ENCODE measurements around the gene NEMP2. TPM values are rescaled to one million over a fixed set of nuclear protein-coding genes. Genes with fewer than 3 reads are reported as not detected.

Gene NEMP2
- total RNA-seq, 1 donor: 5.6 TPM

DNA sequence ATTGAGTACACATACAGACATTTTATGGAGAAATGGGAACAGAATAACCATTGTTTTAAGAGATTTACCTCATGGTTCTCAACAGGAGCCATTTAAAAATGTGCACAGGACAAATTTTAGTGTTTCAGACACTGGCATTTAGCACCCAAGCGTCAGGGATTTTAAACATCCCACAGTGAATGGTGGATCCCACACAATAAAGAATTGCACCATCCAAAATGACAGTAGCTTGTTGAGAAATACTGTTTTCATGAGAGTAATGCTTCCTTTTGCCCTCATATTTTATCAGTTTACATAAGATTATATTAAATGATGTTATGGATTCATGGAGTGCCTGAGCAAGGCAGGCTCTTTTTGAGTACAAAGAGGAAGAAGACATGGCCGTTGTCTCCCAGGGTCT, 72.3 kb downstream of the NEMP2 start:
- no peak overlapping the region for H3K4me3 ChIP-seq (ENCODE audit: low read depth, low read length)
- DNase-seq (ENCODE audit: low read depth): no peak
- TF ChIP-seq, protein P1, sequence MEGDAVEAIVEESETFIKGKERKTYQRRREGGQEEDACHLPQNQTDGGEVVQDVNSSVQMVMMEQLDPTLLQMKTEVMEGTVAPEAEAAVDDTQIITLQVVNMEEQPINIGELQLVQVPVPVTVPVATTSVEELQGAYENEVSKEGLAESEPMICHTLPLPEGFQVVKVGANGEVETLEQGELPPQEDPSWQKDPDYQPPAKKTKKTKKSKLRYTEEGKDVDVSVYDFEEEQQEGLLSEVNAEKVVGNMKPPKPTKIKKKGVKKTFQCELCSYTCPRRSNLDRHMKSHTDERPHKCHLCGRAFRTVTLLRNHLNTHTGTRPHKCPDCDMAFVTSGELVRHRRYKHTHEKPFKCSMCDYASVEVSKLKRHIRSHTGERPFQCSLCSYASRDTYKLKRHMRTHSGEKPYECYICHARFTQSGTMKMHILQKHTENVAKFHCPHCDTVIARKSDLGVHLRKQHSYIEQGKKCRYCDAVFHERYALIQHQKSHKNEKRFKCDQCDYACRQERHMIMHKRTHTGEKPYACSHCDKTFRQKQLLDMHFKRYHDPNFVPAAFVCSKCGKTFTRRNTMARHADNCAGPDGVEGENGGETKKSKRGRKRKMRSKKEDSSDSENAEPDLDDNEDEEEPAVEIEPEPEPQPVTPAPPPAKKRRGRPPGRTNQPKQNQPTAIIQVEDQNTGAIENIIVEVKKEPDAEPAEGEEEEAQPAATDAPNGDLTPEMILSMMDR (IDR thresholded peaks at IDR 0.05; ENCODE audit: insufficient read depth, low read depth, low read length): no peak

DNA sequence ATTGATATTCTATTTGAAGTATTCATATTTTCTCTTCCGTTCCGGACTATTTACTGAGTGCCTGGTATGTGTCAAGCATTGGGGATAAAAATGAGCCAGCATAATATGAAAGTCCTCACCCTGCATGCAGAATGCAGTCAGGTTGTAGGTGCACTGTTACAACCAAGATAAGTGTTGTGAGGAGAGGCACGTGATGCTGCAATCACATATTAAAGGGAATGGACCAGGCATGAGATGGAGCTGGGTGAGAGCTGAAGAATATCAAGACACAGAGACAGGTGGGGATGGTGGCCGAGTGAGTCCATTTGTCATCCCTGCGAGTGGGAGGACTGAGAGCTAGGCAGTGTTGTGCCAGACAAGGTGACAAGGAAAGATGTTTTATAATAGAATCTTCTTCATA, 74.0 kb downstream of the NEMP2 start:
- no peak for DNase-seq (ENCODE audit: low read depth)
- no peak overlapping the region for H3K4me3 ChIP-seq (ENCODE audit: low read depth, low read length)
- TF ChIP-seq, protein P1 (IDR thresholded peaks at IDR 0.05; ENCODE audit: insufficient read depth, low read depth, low read length): no peak

DNA sequence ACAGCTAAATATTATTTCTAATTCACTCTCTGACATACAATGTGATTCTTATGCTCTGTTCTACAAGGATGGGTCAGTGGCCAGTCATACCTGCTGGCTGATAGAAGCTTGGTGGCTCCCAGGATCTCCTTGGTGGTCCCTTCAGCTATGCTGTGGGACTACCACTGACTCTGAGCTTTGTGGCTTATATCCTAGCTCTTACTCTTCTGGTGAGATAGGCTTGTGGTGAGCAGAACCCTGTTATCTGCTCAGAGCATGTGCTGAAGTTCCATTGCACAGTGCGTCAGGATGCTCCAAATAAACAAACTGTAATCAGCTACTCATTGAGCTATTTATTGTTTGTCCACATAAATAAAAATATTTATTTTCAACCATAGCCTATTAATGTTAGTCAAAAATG, 74.6 kb downstream of the NEMP2 start:
- TF ChIP-seq, protein P1 (IDR thresholded peaks at IDR 0.05; ENCODE audit: insufficient read depth, low read depth, low read length): no peak
- H3K4me3 ChIP-seq (ENCODE audit: low read depth, low read length): no peak overlapping the region
- DNase-seq (ENCODE audit: low read depth): no peak

DNA sequence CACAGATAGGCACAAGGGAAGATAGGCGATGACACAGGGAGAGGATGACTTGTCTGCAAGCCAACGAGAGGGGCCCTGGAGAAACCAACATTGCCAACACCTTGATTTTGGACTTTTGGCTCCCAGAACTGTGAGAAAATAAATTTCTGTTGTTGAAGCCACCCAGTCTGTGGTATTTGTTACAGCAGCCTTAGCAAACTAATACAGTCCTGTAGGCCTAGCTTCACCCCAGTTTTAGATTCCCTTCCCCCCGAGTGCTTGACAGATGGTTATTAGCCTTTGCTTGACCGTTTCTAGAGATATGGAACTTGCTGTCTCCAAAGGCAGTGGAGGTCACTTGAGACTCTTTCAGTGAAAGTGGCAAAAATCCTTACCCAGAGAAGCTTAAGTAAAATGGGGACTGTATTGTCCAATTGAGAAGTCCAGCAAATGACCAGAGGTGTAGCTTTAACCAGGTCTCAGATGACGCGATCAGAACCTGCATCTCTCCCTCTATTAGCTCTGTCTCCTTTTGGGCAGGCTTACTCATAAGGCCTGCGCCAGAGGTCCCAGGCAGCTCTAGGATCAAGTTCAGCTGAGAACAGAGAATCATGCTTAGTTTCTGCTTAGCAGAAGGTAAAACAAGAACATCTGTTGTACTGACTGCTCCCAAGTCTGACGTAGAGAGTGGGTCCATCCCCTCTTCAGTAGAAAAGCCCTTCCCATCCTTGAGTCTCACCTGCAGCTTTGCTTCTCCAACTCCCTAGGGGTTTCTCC, 76.0 kb downstream of the NEMP2 start:
- TF ChIP-seq, protein P1 (IDR thresholded peaks at IDR 0.05; ENCODE audit: insufficient read depth, low read depth, low read length): no peak
- no peak for DNase-seq (ENCODE audit: low read depth)
- no peak overlapping the region for H3K4me3 ChIP-seq (ENCODE audit: low read depth, low read length)

DNA sequence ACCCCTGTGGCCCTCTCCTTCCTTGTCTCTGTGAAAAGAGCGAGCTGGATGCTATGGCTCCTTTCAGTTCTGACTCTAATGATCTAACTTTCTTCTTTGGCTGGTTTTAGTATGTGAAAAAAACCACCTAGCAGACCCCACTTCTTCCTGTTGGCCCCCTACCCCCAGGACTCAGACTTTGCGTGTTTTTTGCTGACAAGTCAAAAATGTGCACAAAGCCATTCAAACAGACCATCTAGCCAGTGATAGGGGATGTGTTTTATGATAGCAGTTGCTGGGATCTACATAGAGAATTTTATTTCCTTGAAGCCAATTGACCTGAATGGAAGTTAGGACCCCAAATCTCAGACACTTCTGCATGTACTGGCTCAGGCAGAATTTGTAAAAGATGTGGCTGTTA, 77.3 kb downstream of the NEMP2 start:
- H3K4me3 ChIP-seq (ENCODE audit: low read depth, low read length): no peak overlapping the region
- TF ChIP-seq, protein P1 (IDR thresholded peaks at IDR 0.05; ENCODE audit: insufficient read depth, low read depth, low read length): no peak
- DNase-seq (ENCODE audit: low read depth): no peak

DNA sequence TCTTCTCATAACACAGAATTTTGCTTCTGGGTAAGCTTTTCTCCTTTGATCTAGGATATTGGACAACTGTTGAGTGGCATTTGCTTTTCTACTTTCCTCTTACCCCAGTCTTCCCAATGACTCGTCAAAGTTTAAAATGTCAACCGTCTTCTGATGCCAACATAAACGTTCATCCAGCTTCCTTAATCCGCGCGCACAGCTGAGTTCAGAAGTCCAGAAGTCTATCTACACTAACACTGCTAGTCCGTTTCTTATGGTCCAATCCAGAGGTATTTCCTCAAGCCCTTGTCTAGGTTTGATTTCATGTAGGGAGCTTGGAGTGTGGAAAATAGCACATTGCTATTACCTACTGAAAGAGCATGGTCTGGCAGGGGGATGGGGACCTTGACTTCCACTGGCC, 77.7 kb downstream of the NEMP2 start:
- H3K4me3 ChIP-seq (ENCODE audit: low read depth, low read length): no peak overlapping the region
- TF ChIP-seq, protein P1 (IDR thresholded peaks at IDR 0.05; ENCODE audit: insufficient read depth, low read depth, low read length): no peak
- no peak for DNase-seq (ENCODE audit: low read depth)

Data from fibroblast of villous mesenchyme (primary cell).